GM18867 (cell line): ENCODE data around the gene RCBTB2.
A peak's percentile ranks its signal among the peaks of the same experiment; 100 is the strongest.
"Not testable (repeated sequence)": the region's sequence is repeated elsewhere in the genome, so short reads cannot be mapped to it uniquely, and the experiment has no call there.

Experiments
- ATAC-seq: cut with Tn5 transposase; IDR thresholded peaks from one replicate; pipeline ENCODE4 v1.9.1; 2021; ENCODE audit warnings: mild to moderate bottlenecking, moderate library complexity; ENCODE audit not compliant: unreplicated experiment

The RCBTB2 gene

DNA sequence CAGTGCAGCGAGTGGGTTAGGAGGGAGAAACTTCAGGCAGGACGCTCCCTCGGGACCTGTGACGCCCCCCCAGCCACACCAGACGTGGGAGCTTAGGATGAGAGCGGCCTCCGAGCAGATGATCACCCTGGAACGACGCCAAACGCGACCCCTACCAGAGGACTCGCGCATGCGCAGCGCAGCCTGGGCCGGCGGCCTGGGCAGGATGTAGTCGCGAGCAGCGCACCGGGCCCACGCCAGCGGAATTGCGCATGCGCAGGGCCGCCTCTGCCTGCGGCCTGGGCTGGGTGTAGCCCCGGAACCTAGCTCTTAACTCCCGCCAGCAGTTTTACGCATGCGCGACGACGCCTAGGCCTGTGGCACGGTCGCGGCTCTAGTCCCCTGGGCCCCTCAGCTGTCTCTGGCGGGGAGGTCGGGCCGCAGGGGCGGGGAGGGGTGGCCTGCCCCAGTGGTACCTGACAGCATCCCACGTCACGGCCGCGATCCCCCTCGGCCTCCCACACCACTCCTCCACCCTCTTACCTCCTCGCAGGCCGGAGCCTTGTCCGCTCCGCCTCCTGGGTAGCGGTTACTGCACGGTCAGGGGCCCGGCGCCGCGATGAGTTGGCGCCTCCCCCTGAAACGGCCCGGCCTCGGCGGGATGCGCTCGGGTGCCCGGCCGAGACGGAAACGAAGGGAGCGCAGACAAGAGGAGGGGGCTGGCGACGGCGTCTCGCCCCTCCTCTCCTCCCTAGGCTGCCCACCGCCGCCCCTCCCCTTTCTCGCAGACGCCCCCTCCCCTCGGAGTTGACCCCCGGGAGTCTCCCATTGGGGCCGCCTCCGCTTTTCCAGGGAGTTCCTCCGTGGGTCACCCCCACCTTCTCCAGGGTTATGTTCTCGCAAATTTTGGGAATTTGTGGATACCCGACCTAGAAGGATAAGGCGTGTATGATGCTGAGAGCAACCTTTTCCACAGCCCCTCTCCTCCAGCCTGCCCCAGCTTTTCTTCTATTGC lies at the start of gene RCBTB2:
Gene RCBTB2, minus strand, starts transcription at position 575 of the 994 bp plus-strand sequence. CDS start 11,141 bp downstream, outside the sequence.
- ATAC-seq: peak; percentile 81

GRCh38 chr13:48582084-48582483 lies 49.2 kb upstream of the RCBTB2 start:
- no peak for ATAC-seq

GRCh38 chr13:48580896-48581295 lies 48.0 kb upstream of the RCBTB2 start:
- no peak for ATAC-seq

GRCh38 chr13:48580185-48580803 lies 47.4 kb upstream of the RCBTB2 start:
- no peak for ATAC-seq

DNA sequence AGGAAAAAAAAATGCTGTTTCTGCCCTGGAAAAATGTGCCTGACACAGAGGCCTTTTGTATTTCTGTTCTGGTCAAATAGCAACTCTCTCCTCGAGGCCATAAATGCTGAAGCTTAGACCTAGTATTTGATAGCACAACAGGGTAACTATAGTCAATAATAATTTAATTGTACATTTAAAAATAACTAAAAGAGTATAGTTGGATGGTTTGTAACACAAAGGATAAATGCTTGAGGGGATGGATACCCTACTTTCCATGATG lies 47.0 kb upstream of the RCBTB2 start:
- not testable (repeated sequence) for ATAC-seq

DNA sequence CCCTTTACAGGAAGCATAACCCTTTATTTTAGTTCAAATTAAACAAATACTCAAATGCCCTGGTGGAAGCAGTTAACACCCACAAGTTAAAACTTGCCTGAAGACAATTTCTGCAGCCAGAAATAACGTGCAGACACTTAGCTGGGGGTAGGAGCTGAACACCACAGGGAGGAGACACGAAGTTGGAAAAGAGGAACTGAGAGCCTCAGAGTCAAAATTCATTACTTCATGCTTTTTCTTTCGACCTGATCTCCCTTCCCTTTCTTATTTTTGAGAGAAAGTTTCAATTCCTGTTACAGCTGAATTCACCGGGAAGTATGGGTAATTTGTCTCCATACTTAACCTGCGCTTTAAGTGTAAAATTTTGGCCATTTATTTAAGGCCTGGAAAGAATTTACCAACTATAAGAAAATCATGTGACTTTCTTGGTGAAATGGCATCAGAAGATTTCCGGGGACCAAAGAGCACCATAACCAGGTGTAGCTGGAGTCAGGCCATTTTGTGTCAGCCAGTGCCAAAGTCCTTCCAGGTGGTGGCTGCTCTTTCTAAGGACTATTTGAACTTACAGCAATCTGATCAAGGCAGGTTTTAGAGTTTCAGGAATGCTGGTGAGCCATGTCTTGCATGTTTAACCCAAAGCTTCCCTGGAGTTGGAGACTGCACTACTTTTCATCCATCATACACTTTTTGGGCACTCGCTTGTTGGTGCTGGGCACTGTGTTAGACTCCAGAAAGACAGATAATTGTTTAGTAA lies 46.5 kb upstream of the RCBTB2 start:
- peak; percentile 77 for ATAC-seq

GRCh38 chr13:48578516-48579164 lies 45.8 kb upstream of the RCBTB2 start:
- peak; percentile 61 for ATAC-seq

DNA sequence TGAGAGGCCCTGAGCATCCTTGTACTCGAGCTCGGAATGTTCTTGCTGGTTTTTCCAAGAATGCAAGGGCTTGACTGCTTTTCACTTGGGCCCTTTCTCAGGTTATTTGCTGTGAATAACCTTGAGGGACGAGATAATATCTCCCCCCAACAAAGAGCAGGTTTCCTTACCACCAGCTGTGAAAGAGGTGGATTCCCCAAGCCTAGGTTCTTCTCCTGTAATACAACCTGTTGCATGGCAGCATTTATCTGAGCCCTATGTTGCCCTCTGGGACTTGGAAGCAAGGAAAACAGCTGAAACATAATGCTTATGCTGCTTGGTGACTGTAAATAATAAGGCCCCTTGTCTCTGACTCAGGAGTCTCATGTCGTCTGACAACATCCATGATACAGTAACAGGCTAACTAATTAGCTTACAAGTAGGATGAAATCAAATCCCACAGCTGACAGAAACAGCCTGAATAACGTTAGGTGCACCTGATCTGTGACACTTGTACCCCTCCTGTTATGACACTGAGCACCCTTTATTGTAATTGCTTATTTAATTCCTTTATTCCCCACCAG lies 43.6 kb upstream of the RCBTB2 start:
- no peak for ATAC-seq

GRCh38 chr13:48575031-48575430 lies 42.2 kb upstream of the RCBTB2 start:
- ATAC-seq: no peak

GRCh38 chr13:48574041-48574796 lies 41.3 kb upstream of the RCBTB2 start:
- no peak for ATAC-seq

DNA sequence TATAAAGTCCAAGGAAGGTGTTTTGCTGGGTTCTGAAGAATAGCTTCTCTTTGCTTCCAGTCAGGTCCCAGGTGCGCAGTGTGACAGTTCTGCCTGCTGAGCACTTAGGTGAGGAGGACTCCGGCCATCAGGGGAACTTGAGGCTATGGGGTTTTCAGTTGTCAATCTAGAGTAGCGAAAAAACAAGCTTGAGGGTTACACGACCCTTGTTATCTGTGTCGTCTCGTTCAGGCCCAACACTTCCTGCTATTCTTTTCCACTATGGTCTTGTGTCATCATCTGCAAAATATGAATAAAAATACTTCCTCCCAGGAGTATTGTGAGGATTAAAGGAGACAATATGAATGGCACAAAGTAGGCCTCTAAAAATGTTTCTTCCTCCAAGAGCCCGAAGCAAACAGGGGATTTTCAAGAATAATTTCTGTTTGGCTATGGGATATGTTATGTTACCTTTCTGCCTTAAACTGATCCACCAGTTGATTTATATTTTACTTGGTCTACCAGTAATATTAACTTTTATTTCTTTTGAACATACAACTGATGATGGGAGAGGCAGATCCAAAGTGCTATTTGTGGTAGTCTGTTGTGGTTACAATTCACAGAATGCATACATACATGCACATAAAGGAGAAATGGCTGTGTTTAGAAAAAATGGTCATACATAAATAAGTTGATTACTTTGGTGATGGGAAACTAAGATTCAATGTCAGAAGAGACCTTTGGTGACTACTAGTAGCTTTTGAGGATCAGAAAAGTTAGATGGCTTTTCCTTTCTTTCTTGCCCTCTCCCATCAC lies 40.5 kb upstream of the RCBTB2 start:
- no peak for ATAC-seq

DNA sequence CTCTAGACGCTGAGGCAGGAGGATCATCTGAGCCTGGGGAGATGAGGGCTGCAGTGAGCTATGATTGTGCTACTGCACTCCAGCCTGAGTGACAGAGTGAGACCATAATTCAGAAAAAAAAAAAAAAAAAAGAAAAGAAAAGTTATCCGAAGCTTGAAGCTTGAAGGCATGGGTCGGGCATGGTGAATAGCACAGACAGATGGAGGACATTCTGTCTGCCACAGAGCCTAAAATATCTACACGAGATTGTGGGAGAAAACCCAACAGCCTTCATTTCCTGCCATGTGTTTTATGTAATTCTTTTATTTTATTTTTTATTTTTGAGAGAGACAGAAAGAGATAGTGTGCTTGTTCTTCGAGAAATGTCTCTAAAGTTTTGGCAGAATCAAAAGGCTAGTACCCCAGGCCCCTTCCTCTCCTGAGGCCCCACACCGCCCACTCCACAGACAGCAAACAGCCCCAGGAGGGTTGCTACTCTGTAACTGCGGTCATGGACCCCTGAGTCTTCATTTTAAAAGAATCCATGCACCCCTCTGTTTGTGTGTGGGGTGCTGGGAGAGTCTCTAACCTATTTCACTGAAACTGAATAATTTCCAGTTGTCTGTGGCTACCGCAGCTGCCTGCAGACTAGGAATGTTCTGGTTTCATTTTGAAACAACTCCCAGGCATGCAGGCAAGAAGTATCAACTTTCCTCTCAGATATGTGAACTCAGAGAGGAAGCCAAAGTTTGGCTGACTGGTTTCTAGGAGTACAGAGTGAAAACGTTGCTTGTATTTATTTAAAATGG lies 38.4 kb upstream of the RCBTB2 start:
- no peak for ATAC-seq

- no peak for ATAC-seq
Observed at GRCh38 chr13:48570216-48570828, 37.4 kb upstream of the RCBTB2 start.

- no peak for ATAC-seq
Observed at GRCh38 chr13:48569104-48569666, 36.3 kb upstream of the RCBTB2 start.

DNA sequence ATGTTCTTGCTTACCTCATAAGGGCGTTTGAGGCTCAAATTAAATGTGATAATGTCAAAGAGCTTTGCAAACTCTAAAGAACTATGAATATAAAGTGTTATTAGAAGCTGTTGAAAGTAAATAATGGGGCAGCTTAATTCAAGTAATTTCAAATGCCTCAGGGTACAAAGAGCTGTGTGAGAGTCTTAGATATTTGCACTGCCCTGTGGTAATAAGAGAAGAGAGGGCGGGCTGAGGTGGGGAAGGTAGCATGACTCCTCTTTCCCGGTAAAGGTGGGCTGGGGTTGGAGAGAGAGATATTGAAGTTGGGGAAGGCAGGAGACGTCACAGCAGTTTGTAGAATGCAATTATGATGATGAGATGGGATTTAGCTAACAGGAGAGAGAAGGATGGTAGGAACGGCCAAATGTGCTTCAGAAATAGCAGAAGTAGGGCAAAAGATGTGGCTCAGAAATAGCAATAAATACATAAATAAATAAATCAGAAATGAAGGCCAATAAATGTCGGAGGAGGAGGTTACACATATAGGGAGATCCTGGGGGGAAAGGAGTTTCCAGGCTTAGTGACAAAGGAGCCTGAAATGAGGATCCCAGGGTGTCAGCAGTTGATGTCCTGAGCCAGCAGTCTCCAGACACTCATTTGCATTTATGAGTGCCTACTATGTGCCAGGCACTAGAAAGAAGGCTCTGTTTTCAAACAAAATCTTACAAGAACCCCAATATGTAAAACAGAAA lies 35.7 kb upstream of the RCBTB2 start:
- no peak for ATAC-seq

- ATAC-seq: no peak
Observed at GRCh38 chr13:48567515-48568369, 34.9 kb upstream of the RCBTB2 start.
